ENCODE results near the gene NRF1.

- TF ChIP-seq CTCF (conservative IDR thresholded peaks at IDR 0.05) (no peak), EZH2 (IDR thresholded peaks at IDR 0.05; ENCODE audit: low read depth) (no peak)
These were observed 67.1 kb downstream of the NRF1 start for GRCh38 chr7:129678606-129679005.

Data from PC-9 (cell line).